NK-92 (cell line): ENCODE measurements around the gene MAIP1.
"Not testable (repeated sequence)": the region's sequence is repeated elsewhere in the genome, so short reads cannot be mapped to it uniquely, and the experiment has no call there.

Experiments used
- DNase-seq: peaks from one replicate; lab custom pipeline; 2025; ENCODE audit not compliant: unreplicated experiment; lab: John Stamatoyannopoulos, UW

Gene MAIP1, protein sequence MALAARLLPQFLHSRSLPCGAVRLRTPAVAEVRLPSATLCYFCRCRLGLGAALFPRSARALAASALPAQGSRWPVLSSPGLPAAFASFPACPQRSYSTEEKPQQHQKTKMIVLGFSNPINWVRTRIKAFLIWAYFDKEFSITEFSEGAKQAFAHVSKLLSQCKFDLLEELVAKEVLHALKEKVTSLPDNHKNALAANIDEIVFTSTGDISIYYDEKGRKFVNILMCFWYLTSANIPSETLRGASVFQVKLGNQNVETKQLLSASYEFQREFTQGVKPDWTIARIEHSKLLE

DNA sequence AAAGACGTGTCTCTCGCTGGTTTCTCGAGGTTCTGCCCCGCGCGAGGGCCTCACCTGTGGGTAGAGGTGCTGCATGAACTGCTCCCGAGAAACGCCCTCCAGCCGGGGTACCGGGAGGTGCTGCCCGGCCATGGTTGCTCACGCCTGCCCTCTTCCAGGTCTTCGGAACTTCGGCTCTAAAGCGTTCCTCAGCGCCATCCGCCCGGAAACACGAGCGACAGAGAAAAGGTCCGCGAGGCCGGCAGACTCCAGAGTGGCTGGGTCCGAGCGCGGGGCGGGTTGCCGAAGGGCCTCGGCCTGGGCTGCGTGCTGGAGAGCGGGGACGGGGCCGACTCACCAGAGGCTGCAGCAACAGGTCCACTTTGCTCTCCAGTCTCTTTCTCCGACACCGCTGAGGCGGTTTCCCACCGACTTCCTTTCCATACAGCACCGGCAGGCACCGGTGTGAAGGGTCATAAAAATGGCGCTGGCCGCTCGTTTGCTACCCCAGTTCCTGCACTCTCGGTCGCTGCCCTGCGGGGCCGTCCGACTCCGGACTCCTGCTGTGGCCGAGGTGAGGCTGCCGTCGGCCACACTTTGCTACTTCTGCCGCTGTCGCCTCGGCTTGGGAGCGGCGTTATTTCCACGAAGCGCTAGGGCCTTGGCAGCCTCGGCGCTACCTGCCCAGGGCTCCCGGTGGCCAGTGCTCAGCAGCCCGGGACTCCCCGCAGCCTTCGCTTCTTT, at the start of gene MAIP1, which contains the start of gene TYW5:
Gene MAIP1 (plus strand): TSS at position 244 of the 723 bp plus-strand sequence. CDS start 217 bp downstream, at position 461.
Gene TYW5 (minus strand): TSS at position 153 of the 723 bp plus-strand sequence. CDS start 21 bp downstream, at position 132.
- peak; percentile 27 for DNase-seq

DNA sequence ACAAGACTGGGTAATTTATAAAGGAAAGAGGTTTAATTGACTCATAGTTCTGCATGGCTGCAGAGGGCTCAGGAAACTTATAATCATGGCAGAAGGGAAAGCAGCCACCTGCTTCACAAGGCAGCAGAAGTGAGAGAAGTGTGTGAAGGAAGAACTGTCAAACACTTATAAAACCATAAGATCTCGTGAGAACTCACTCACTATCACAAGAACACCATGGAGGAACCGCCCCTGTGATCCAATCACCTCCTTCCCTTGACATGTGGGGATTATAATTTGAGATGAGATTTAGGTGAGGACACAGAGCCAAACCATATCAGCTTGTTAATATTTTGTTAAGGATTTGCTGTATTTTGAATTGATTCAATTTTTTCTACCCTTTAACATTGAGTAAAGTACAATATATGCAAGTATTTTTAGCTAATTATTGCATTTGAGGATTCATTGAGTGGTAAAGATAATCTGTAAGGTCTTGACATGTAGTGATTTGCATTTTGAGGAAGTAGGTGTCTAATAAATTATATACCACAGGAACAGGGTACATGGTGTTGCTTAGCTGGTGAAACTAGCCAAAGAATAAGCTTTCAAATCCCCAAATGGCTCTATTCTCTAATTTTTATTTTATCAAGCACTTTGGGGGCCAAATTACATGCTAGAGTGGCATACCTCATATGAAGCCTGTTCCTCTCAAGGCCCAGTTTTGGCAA, 48.2 kb upstream of the MAIP1 start:
- DNase-seq, result no peak

DNA sequence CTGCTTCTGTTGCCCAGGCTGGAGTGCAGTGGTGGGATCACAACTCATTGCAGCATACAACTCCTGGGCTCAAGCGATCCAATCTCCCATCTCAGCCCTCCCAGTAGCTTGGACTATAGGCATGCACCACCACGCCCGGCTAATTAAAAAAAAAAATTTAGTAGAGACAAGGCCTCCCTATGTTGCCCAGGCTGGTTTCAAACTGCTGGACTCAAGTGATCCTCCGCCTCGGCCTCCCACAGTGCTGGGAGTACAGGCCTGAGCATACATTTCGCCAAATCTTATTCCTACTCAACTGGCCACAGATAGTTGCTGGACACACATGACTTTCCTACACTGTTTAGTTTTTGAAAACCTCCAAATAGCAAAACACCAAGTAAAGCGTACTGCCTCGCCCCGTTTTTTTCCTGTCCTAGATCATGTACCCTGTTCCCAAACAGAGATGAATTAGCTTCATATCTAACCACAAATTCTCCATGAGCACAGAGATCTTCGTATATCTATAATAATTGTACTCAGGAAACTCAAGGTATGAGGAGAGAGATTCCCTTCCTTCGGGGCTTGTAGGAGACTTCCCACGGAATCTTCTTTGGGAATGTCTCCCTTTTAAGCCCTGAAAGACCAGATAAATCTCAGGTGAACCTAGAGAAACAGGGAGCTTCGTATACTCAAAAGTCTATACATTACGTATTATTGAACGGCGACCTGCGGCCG, 44.9 kb upstream of the MAIP1 start:
- DNase-seq, result no peak

DNA sequence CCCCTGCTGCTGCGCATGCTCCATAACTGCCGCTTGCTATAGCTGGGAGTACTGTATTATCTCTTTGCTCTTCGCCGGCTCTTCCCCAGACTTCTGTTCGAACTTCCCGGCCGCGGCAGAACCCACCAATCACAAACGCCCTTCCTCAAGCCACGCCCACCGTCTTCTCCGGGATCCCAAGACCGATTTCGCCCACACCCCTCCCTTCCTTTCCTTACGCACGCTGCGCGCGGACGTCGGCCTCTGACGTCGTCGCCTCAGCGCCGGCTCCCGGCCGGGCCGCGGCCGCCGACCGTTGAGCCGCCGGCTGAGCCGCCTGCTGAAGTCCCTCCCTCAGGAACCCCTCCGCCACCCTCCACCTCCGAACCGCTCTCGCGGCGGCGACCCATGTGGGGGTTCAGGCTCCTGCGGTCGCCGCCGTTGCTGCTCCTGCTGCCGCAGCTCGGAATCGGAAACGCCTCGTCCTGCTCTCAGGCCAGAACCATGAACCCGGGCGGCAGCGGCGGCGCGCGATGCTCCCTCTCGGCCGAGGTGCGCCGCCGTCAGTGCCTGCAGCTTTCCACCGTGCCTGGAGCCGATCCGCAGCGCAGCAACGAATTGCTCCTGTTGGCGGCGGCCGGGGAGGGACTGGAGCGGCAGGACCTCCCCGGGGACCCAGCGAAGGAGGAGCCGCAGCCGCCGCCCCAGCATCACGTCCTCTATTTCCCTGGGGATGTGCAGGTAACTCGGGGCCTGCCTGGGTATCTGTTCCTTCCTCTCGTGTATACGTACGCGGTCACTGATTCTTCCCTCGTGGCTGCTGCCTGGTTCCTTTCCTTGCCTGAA, 44.1 kb upstream of the MAIP1 start, which contains the start of gene C2orf69:
Gene C2orf69 (plus strand): TSS at position 242 of the 825 bp plus-strand sequence. CDS start 146 bp downstream, at position 388.
- DNase-seq, result peak; percentile 37

DNA sequence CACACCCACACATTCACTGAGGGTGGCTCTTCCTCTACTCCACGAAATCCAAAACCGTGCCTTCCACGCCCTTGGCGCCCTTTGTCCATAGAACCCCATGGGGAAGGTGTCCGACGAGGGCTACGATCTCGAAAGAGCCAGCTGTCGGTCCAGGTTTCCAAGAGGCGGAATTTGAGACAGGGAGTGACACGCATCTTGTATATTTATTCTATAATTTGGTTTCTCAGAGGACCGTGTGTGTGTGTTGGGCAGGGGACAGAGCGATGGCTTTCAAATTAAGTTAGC, 43.6 kb upstream of the MAIP1 start:
- DNase-seq, result no peak

DNA sequence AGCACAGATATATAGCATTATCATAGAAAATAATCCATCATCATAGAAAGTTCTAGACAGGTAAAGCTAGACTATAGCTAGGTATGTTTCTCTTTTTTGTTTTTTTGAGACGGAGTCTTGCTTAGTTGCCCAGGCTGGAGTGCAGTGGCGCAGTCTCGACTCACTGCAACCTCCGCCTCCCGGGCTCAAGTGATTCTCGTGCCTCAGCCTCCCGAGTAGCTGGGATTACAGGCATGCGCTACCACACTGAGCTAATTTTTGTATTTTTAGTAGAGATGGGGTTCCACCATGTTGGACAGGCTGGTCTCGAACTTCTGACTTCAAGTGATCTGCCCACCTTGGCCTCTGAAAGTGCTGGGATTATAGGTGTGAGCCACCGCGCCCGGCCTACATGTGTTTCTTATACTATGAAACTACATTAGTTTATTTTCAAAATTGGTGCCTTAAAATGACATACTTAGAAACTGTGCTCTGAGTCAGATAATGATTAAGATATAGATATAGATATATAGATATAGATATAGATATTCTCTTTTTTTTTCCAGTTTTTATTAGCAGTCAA, 42.7 kb upstream of the MAIP1 start:
- DNase-seq, result not testable (repeated sequence)

DNA sequence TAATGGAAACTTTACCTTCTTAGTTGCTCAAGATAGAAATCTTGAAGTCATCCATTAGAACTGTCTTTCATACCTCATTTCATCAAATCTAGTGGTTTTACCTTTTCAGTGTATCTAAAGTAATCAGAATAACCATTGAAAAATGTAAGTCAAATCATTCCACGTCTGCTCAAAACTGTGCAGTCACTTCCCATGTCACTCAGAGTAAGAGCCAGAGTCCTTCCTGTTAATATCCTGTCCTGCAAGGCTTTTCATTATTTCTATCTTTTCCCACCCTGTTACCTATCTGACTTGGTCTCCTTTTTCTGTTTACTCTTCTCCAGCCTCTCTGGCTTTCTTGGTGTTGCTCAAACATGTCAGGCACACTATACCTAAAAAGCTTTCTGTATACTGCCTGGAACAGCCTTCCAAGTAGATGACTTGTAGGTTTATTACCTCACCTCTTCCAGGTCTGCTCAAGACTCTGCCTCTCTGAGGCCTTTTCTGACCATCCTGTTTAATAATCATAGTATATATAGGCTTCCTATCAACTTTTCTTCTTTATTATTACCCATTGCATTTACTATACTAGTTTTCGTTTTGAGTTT, 40.9 kb upstream of the MAIP1 start:
- DNase-seq, result no peak

DNA sequence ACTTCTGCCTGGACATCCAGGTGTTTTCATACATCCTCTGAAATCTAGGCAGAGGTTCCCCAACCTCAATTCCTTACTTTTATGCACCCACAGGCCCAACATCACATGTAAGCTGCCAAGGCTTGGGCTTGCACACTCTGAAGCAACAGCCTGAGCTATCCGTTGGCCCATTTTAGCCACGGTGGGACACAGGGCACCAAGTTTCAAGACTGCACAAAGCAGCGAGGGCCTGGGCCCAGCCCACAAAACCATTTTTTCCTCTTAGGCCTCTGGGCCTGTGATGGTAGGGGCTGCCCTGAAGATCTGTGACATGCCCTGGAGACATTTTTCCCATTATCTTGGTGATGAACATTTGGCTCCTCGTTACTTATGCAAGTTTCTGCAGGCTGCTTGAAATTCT, 38.4 kb upstream of the MAIP1 start:
- no peak for DNase-seq

DNA sequence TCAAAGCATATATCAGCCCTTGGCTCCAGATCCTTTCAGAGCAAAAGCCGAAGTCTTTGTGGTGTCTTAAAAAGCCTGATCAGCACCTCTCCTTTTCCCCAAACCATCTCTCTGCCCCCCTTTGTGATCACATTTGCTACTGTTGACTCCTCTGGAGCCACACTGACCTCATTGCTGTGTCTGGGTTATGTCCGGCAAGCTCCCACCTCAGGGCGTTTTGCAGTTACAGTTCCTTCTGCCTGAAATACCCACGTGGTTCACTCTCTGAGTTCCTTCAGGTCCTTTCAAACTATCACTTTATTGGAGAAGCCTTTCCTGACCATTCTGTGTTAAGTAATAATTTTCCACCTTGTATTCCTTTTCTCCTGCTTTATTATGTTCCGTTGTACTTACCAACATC, 32.5 kb upstream of the MAIP1 start:
- no peak for DNase-seq

DNA sequence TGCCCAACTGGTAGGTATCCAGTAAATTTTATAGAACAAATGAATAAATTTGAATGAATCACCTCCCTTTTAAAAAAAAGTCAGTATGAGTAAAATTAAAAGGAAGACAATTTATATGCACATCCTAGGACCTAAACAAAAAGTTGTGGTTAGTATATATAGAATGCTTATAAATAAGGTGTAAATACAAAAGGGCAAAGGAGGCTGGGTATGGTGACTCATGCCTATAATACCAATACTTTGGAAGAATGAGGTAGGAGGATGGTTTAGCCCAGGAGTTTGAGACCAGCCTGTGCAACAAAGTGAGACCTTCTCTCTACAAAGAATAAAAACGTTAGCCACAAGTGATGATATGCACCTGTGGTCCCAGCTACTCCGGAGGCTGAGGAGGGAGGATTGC, 31.5 kb upstream of the MAIP1 start:
- no peak for DNase-seq

DNA sequence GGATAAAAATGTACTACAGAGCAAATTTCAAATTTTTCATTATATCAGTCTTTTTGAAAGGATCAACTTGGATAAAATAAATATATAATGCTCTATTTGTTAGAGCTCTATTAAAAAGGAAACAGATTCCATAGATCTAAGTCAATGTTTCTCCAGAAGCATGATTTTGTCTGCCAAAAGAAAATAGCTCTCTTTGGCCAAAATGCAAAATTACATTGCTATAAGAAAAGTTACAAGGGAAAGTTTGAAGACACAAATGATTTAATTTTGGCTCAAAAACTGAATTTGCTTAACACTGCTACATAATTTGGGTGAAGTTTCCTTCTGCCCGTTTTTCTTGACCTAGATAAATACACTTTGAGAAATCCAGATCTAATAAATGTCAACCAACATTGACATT, 28.6 kb upstream of the MAIP1 start:
- DNase-seq, result no peak

DNA sequence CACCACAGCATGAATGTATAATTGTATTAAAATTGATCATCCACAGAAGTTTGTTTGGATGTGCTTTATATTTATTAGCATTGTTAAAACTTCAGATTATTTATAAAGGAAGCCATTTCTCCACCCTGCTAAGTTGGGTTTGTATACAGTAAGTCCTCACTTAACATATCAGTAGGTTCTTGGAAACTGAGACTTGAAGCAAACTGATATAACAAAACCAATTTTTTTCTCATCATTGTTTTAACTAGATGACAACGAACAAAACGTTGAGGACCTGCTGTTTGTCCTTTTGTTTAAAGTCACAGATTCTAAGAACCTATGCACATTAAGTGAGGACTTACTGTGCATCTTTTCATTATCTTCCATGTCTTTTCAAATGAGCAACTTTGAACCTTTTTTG, 27.2 kb upstream of the MAIP1 start:
- DNase-seq, result no peak

DNA sequence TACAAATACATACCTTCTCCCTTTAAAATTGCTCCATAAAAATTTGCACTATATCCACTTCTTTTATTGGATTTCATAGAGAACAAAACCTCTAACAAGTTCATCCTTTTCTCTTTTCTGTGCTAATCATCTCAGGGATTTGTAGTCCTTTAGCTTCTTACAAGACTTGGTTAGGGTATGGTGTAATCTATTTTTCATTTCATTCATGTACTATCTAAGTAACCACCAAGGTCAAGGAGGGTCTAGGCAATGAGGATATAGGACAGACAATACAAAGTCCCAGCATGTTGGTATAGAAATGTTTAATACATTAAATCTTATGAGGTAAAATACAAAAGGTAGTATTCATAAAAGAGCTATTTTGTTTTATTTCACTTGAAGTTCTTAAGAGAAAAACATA, 26.8 kb upstream of the MAIP1 start:
- no peak for DNase-seq

DNA sequence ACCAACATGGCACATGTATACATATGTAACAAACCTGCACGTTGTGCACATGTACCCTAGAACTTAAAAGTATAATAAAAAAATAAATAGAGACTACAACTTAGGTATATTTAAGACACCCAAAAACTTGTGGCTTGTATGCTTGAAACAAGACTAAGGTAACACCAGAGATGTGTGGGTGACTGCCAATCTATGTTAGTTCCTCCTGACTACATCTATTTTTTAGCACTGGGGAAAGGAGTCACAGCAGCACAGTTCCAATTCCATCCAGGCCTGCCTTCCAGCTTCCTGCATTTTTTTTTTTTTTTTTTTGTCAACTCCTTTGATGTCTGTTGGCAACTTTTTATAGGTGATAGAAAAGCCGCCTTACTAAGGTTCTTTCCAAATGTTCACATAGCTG, 26.1 kb upstream of the MAIP1 start:
- no peak for DNase-seq

DNA sequence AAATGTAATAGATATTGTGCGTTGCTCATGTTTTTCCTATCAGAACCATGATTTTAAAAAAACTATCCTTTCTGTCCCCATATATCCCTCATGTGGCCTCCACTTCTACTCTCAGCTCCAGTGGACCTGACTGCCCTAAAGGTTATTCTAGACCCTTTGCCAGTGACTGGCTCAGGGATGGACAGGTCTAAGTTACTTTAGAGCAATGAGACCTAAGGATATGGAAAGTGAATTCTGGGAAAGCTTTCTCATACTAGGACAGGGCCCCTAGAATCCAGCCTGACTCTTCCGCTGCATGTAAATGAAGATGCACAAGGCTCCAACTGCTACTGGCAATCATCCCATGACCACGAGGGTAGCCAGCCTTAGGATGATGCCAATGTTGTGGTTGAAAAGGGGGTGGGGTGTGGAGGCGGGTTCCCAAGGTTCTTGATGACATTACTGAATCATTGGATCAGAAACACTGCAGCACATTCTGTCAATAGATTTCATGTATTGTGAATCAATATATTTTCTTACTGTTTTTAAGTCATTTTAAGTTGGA, 23.0 kb upstream of the MAIP1 start:
- DNase-seq, result no peak

DNA sequence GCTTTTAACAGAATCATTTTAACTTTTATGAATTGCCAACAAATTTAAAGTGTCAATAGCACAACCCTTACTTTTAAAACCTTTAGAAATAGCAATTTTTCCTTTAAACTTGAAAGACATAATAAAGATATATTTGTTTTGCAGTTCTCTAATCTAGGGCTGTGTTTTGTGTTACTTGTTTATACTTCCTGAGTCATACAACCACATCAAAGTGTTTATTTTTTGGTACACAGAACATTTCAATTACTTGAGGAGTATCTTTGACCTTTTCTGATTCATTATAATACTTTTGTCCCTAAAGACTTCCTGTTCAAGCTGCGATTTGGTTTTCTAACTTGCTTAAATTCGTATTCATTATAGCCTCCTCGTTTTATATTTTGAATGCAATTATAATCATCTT, 21.9 kb upstream of the MAIP1 start:
- DNase-seq, result no peak

DNA sequence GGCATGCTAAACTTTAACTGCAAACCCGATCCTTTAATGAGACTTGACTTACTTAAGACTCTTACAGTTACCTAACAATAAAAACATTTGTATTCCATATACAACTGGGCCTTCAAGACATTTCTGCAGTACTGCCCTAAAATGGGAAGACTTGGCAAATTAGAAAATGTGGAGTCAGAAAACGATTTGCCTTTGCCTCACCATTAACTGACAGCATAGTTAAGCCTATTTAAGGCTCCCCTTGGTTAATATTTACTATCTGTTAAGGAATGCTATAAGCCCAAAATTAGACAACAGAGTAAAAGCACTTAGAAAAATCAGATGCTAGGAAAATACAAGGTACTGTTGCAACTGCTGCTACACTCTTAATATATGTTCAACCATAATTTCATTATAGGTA, 18.8 kb upstream of the MAIP1 start:
- no peak for DNase-seq

DNA sequence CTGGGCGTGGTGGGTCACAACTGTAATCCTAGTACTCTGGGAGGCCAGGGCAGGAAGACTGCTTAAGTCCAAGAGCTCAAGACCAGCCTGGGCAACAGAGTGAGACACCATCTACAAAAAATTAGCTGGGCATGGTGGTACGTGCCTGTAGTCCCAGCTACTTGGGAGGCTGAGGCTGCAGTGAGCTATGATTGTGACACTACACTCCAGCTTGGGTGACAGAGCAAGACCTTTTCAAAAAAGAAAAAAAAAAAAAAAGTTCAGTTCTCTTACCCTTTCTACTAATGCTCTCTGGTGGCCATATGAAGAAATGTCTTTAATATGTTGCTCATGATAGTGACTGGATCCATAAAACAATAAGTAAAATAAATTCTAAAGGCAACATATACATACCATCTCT, 15.0 kb upstream of the MAIP1 start:
- DNase-seq, result no peak

DNA sequence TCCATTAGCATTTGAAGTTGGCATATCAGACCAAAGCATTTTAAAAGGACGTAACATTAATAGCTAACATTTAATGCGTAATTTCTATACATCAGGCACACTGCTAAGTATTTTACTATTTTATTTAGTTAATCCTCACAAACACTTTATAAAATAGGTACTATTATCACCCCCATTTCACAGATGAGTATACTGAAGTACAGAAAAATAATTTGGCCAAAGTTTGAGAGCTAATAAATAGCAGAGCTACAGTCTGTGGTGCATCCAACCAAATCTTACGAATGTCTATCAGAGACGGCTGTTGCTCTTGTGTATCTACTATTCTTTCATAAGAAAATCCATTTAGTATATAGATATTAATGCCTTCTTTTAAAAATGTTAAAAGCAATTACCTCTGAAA, 12.0 kb upstream of the MAIP1 start:
- DNase-seq, result no peak

DNA sequence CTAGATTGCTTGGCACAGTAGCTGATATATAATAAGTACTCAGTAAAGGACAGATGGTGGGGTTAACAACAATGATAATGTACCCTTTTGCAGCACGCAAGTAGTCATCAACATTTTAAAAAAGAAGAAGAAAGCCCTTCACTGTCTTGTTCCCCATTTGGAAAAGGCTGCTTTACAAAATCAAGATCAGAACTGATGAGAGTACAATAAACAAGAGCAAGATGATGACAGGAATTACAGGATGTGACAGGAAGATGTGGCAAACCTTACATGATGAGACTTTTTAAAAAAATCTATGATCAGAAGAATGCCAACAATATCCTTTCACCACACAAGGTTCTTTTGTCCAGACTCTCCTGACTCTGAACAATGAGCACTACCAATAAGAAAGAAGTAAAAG, 9.2 kb upstream of the MAIP1 start:
- DNase-seq, result no peak
